HUES48 (cell line): ENCODE data around the gene GHRH.

ENCODE experiments used
- H3K27ac ChIP-seq: one replicate; pipeline ENCODE4 v1.7.0; 2013; ENCODE audit warnings: low read depth, low read length, inconsistent platforms
- H3K27me3 ChIP-seq: 2 replicates; pipeline ENCODE4 v1.6.1; 2013; ENCODE audit warnings: mild to moderate bottlenecking, low read length; ENCODE audit not compliant: control insufficient read depth, insufficient read depth
- H3K36me3 ChIP-seq: 2 replicates; pipeline ENCODE4 v1.6.1; 2013; ENCODE audit warnings: low read length; ENCODE audit not compliant: control insufficient read depth, insufficient read depth
- H3K4me1 ChIP-seq: 2 replicates; pipeline ENCODE4 v1.6.1; 2013; ENCODE audit warnings: mild to moderate bottlenecking, low read length; ENCODE audit not compliant: control insufficient read depth, insufficient read depth
- H3K4me3 ChIP-seq: 2 replicates; pipeline ENCODE4 v1.5.1; 2013; ENCODE audit warnings: mild to moderate bottlenecking, low read depth, low read length
- H3K9ac ChIP-seq: 2 replicates; pipeline ENCODE4 v1.6.1; 2013; ENCODE audit warnings: mild to moderate bottlenecking, low read depth, low read length, moderate library complexity
- H3K9me3 ChIP-seq: 2 replicates; pipeline ENCODE4 v1.6.1; 2013; ENCODE audit warnings: low read length; ENCODE audit not compliant: control insufficient read depth, insufficient read depth

The GHRH gene

GRCh38 chr20:37301120-37301519 lies 39.5 kb upstream of the GHRH start:
- Histone ChIP-seq H3K4me3 (no peak overlapping the region), H3K36me3 (peaks cover 30% of the 10 kb centered on the region), H3K27me3 (no peaks in the 10 kb centered on the region)

GRCh38 chr20:37299718-37300528 lies 38.3 kb upstream of the GHRH start:
- H3K36me3 ChIP-seq: peaks cover 28% of the 10 kb centered on the region
- H3K27ac ChIP-seq: no peak overlapping the region
- H3K4me3 ChIP-seq: no peak overlapping the region
- H3K9me3 ChIP-seq: no peaks in the 10 kb centered on the region
- H3K9ac ChIP-seq: no peak overlapping the region
- H3K27me3 ChIP-seq: no peaks in the 10 kb centered on the region
- H3K4me1 ChIP-seq: peaks cover 7% of the 10 kb centered on the region; the same call in 1 of the 2 replicates

More at GRCh38 chr20:37301120-37301519, 39.5 kb upstream of the GHRH start:
- Histone ChIP-seq H3K9ac (no peak overlapping the region), H3K9me3 (no peaks in the 10 kb centered on the region), H3K4me1 (0 out of 2 replicates have a peak, but pooled peaks cover 4% of the 10 kb centered on the region), H3K27ac (no peak overlapping the region)

- Histone ChIP-seq H3K36me3 (peaks cover 22% of the 10 kb centered on the region), H3K9ac (no peak overlapping the region), H3K9me3 (no peaks in the 10 kb centered on the region), H3K4me1 (peaks cover 7% of the 10 kb centered on the region; the same call in 1 of the 2 replicates), H3K27ac (no peak overlapping the region), H3K27me3 (no peaks in the 10 kb centered on the region), H3K4me3 (no peak overlapping the region)
Measured at GRCh38 chr20:37298190-37298939, 36.8 kb upstream of the GHRH start.

GRCh38 chr20:37297066-37297736 lies 35.6 kb upstream of the GHRH start:
- Histone ChIP-seq H3K27ac (no peak overlapping the region), H3K4me3 (no peak overlapping the region), H3K9me3 (peaks cover 6% of the 10 kb centered on the region; the same call in 1 of the 2 replicates), H3K27me3 (no peaks in the 10 kb centered on the region), H3K9ac (no peak overlapping the region), H3K36me3 (peaks cover 22% of the 10 kb centered on the region), H3K4me1 (peaks cover 7% of the 10 kb centered on the region; the same call in 1 of the 2 replicates)

- H3K27me3 ChIP-seq: no peaks in the 10 kb centered on the region
- H3K36me3 ChIP-seq: peaks cover 13% of the 10 kb centered on the region
- H3K4me3 ChIP-seq: no peak overlapping the region
- no peak overlapping the region for H3K27ac ChIP-seq
- H3K9me3 ChIP-seq: peaks cover 6% of the 10 kb centered on the region; the same call in 1 of the 2 replicates
- H3K9ac ChIP-seq: no peak overlapping the region
- peaks cover 7% of the 10 kb centered on the region; the same call in 1 of the 2 replicates for H3K4me1 ChIP-seq
Measured at GRCh38 chr20:37296371-37296770, 34.8 kb upstream of the GHRH start.

GRCh38 chr20:37295595-37295994 lies 34.0 kb upstream of the GHRH start:
- Histone ChIP-seq H3K27ac (peak overlapping the region; percentile 80), H3K36me3 (peaks cover 14% of the 10 kb centered on the region), H3K4me1 (peaks cover 7% of the 10 kb centered on the region; the same call in 1 of the 2 replicates), H3K4me3 (no peak overlapping the region), H3K9ac (no peak overlapping the region), H3K9me3 (peaks cover 6% of the 10 kb centered on the region; the same call in 1 of the 2 replicates), H3K27me3 (no peaks in the 10 kb centered on the region)

GRCh38 chr20:37295001-37295400 lies 33.4 kb upstream of the GHRH start:
- H3K4me1 ChIP-seq: peaks cover 7% of the 10 kb centered on the region; the same call in 1 of the 2 replicates
- H3K36me3 ChIP-seq: peaks cover 14% of the 10 kb centered on the region
- H3K27ac ChIP-seq: peak overlapping the region; percentile 80
- peaks cover 6% of the 10 kb centered on the region; the same call in 1 of the 2 replicates for H3K9me3 ChIP-seq
- H3K9ac ChIP-seq: no peak overlapping the region
- no peaks in the 10 kb centered on the region for H3K27me3 ChIP-seq
- H3K4me3 ChIP-seq: no peak overlapping the region

- H3K9ac ChIP-seq: no peak overlapping the region
- no peak overlapping the region for H3K4me3 ChIP-seq
- peaks cover 14% of the 10 kb centered on the region for H3K36me3 ChIP-seq
- H3K27me3 ChIP-seq: no peaks in the 10 kb centered on the region
- H3K4me1 ChIP-seq: peaks cover 7% of the 10 kb centered on the region; the same call in 1 of the 2 replicates
- H3K9me3 ChIP-seq: peaks cover 6% of the 10 kb centered on the region; the same call in 1 of the 2 replicates
- peak overlapping the region; percentile 51 for H3K27ac ChIP-seq
Measured at GRCh38 chr20:37294262-37294981, 32.8 kb upstream of the GHRH start.

- Histone ChIP-seq H3K9me3 (peaks cover 6% of the 10 kb centered on the region; the same call in 1 of the 2 replicates), H3K27ac (no peak overlapping the region), H3K9ac (no peak overlapping the region), H3K36me3 (peaks cover 10% of the 10 kb centered on the region), H3K4me3 (no peak overlapping the region), H3K27me3 (no peaks in the 10 kb centered on the region), H3K4me1 (peaks cover 7% of the 10 kb centered on the region; the same call in 1 of the 2 replicates)
Measured at GRCh38 chr20:37293301-37293943, 31.8 kb upstream of the GHRH start.

- Histone ChIP-seq H3K36me3 (peaks cover 10% of the 10 kb centered on the region), H3K27ac (no peak overlapping the region), H3K4me1 (peaks cover 7% of the 10 kb centered on the region; the same call in 1 of the 2 replicates), H3K9ac (no peak overlapping the region), H3K27me3 (no peaks in the 10 kb centered on the region), H3K4me3 (no peak overlapping the region), H3K9me3 (peaks cover 6% of the 10 kb centered on the region; the same call in 1 of the 2 replicates)
Measured at GRCh38 chr20:37291724-37292126, 30.1 kb upstream of the GHRH start.
